Chondrocyte (in vitro differentiated cells): ENCODE data around the gene CRYGS. TPM values are rescaled to one million over a fixed set of nuclear protein-coding genes. Genes with fewer than 3 reads are reported as not detected.
"Not testable (repeated sequence)": the region's sequence is repeated elsewhere in the genome, so short reads cannot be mapped to it uniquely, and the experiment has no call there.

Experiments used
- DNase-seq: peaks from one replicate; pipeline ENCODE4 v3.0.0; 2021; ENCODE audit warnings: mixed read lengths, low spot score
- H3K27ac Mint-ChIP-seq: one replicate; pipeline ENCODE4 v1.8.0; 2021; ENCODE audit warnings: mild to moderate bottlenecking, moderate library complexity, mixed read lengths; ENCODE audit not compliant: unreplicated experiment
- H3K27me3 Mint-ChIP-seq: 2 replicates; pipeline ENCODE4 v1.8.0; 2021; ENCODE audit warnings: low read depth, mixed read lengths
- H3K36me3 Mint-ChIP-seq: 2 replicates; pipeline ENCODE4 v1.8.0; 2021; ENCODE audit warnings: low read depth, mixed read lengths
- H3K4me1 Mint-ChIP-seq: 2 replicates; pipeline ENCODE4 v1.8.0; 2021; ENCODE audit warnings: low read depth, mild to moderate bottlenecking, mixed read lengths
- H3K4me3 Mint-ChIP-seq: one replicate; pipeline ENCODE4 v1.8.0; 2021; ENCODE audit warnings: mild to moderate bottlenecking, moderate library complexity, mixed read lengths; ENCODE audit not compliant: unreplicated experiment
- H3K9me3 Mint-ChIP-seq: 2 replicates; pipeline ENCODE4 v1.8.0; 2021; ENCODE audit warnings: low read depth, mixed read lengths
- total RNA-seq: library from RNA; stranded (reverse); gene quantifications from 3 replicates; pipeline ENCODE4 v1.2.1, GENCODE V29; 2021
- TF ChIP-seq, protein P1 (sequence below): fragments of 200-600 bp; sonication (generic); IDR thresholded peaks from 2 replicates; pipeline ENCODE4 v1.5.0; 2021; ENCODE audit warnings: antibody characterized with exemption, mild to moderate bottlenecking, moderate library complexity

CRYGS gene
- total RNA-seq, 1 donor from 2014 or later: 3.1 TPM

- Mint-ChIP-seq H3K4me1 (peaks cover 42% of the 10 kb centered on the region), H3K9me3 (no peaks in the 10 kb centered on the region), H3K4me3 (peak overlapping the region; percentile 88), H3K27me3 (no peaks in the 10 kb centered on the region), H3K27ac (peak overlapping the region; percentile 92), H3K36me3 (peaks cover 3% of the 10 kb centered on the region)
- TF ChIP-seq, protein P1, sequence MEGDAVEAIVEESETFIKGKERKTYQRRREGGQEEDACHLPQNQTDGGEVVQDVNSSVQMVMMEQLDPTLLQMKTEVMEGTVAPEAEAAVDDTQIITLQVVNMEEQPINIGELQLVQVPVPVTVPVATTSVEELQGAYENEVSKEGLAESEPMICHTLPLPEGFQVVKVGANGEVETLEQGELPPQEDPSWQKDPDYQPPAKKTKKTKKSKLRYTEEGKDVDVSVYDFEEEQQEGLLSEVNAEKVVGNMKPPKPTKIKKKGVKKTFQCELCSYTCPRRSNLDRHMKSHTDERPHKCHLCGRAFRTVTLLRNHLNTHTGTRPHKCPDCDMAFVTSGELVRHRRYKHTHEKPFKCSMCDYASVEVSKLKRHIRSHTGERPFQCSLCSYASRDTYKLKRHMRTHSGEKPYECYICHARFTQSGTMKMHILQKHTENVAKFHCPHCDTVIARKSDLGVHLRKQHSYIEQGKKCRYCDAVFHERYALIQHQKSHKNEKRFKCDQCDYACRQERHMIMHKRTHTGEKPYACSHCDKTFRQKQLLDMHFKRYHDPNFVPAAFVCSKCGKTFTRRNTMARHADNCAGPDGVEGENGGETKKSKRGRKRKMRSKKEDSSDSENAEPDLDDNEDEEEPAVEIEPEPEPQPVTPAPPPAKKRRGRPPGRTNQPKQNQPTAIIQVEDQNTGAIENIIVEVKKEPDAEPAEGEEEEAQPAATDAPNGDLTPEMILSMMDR: no peak
- no peak for DNase-seq
Observed at GRCh38 chr3:186569779-186570095, 25.6 kb upstream of the CRYGS start.

DNA sequence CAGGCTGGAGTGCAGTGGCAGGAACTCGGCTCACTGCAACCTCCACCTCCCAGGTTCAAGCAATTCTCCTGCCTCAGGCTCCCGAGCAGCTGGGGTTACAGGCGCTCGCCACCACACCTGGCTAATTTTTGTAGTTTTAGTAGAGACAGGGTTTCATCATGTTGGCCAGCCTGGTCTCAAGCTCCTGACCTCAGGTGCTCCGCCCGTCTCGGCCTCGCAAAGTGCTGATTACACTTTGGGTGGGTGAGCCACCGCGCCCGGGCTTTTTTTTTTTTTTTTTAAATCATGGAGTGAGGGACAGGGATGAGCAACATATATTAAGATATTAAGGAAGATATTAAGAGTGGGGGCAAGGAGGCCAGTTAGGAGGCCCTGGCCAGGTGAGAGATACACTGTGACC is 25.2 kb upstream of the CRYGS start:
- not testable (repeated sequence) for H3K9me3 Mint-ChIP-seq
- peak overlapping the region; percentile 88 for H3K4me3 Mint-ChIP-seq

DNA sequence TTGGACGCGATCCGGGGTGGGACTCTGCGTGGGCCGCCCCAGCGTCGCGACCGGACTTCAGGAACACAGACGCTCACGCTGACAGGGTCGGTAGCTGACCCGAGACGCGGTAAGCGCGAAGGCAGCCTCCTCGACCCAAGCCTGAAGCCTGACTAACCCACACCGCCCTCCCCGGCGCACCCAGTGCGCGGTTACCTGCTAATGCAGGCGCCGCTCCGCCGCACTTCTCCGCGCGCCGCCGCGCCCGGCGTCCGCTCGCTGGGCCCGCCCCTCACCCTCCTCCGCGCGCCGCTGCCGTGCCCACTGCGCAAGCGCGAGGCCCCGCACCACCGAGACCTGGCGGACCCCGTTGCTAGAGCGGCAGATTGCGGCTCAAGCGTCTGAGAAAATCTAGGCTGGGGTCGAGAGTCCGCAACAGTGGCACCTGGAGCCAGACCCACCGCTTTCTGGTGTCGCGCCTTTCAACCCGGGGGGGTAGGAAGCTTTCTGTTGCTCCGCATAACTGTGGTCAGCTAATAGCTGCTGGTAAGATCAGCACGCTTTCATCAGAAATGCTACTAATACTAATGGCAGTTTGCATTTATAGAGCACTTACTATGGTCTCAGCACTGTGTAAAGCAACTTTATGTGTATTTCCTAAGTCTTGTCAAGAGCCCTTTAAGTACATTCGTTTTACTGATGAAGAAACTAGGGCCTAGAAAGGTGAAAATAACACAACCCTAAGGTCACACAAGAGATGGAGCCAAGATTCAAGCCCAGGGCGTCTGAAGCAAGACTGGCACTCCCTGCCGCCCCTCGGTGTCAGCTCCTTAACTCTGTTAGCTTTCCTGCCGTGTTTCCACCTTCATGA is 23.1 kb upstream of the CRYGS start, which contains the start of gene TBCCD1:
Gene TBCCD1, minus strand, starts transcription at position 268 of the 850 bp plus-strand sequence. CDS start 3,010 bp downstream, outside the sequence.
- H3K4me3 Mint-ChIP-seq: peak within 1 kb of the TSS; percentile 92
- DNase-seq: peak; percentile 95
- H3K9me3 Mint-ChIP-seq: no peaks in the 10 kb centered on the region
- no peaks in the 10 kb centered on the region for H3K36me3 Mint-ChIP-seq
- TF ChIP-seq, protein P1: peak; percentile 23
- peaks cover 50% of the 10 kb centered on the region for H3K4me1 Mint-ChIP-seq
- H3K27ac Mint-ChIP-seq: peak within 1 kb of the TSS; percentile 94
- H3K27me3 Mint-ChIP-seq: no peaks in the 10 kb centered on the region

More for the DNA sequence above, 25.2 kb upstream of the CRYGS start:
- peak overlapping the region; percentile 92 for H3K27ac Mint-ChIP-seq
- peaks cover 46% of the 10 kb centered on the region for H3K4me1 Mint-ChIP-seq
- DNase-seq, H3K27me3 Mint-ChIP-seq, H3K36me3 Mint-ChIP-seq: not testable (repeated sequence)

- no peaks in the 10 kb centered on the region for H3K36me3 Mint-ChIP-seq
- H3K27me3 Mint-ChIP-seq: no peaks in the 10 kb centered on the region
- H3K27ac Mint-ChIP-seq: peak overlapping the region; percentile 81
- TF ChIP-seq, protein P1: peak; percentile 35
- H3K4me1 Mint-ChIP-seq: peaks cover 49% of the 10 kb centered on the region
- H3K9me3 Mint-ChIP-seq: no peaks in the 10 kb centered on the region
- peak overlapping the region; percentile 92 for H3K4me3 Mint-ChIP-seq
- DNase-seq: no peak
Observed at GRCh38 chr3:186566772-186567071, 22.5 kb upstream of the CRYGS start.

DNA sequence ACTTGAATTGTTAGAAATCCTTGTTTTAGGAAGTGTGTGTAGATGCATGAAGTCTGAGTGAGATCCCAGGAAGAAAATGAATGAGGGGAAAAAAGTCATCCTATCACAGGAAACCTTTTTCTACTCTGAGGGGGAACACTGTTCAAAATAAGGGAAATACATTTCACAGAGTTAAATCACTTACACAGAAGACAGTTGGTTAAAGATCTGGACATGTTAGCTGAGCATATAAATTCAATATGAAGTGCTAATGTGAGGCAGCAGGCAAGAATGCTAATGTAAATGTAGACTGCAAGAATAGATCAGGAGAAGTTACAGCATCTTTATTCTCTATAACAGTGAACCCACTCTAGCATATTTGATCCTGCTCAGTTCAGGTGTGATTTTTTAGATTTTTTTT is 20.4 kb upstream of the CRYGS start:
- DNase-seq: no peak
- H3K27ac Mint-ChIP-seq: no peak overlapping the region
- H3K4me1 Mint-ChIP-seq: peaks cover 33% of the 10 kb centered on the region
- TF ChIP-seq, protein P1: no peak
- H3K27me3 Mint-ChIP-seq: no peaks in the 10 kb centered on the region
- no peak overlapping the region for H3K4me3 Mint-ChIP-seq
- H3K36me3 Mint-ChIP-seq: peaks cover 2% of the 10 kb centered on the region
- no peaks in the 10 kb centered on the region for H3K9me3 Mint-ChIP-seq
